Esophagus squamous epithelium (tissue), 4 donors: ENCODE data around the gene MBD3L3.

Source experiments
- CTCF ChIP-seq, 6 experiments: fragments of 450-650 bp in 4 of 6; fragments of 200-600 bp in 2 of 6; sonication (generic) in 2 of 6; IDR thresholded peaks; one replicate each; pipeline ENCODE4 v1.5.1; 2016 to 2019; ENCODE audit warnings: antibody characterized with exemption in 6 of 6, mild to moderate bottlenecking in 4 of 6, moderate library complexity in 4 of 6
- POLR2A ChIP-seq, 4 donors: fragments of 450-650 bp; IDR thresholded peaks; one replicate each; pipeline ENCODE4 v1.6.1; 2017; ENCODE audit warnings: antibody characterized with exemption in 4 of 4, mild to moderate bottlenecking in 4 of 4, moderate library complexity in 3 of 4

GRCh38 chr19:7101498-7102253 lies 43.2 kb upstream of the MBD3L3 start:
- TF ChIP-seq POLR2A (IDR thresholded peaks at IDR 0.05): no peak
- TF ChIP-seq CTCF (IDR thresholded peaks at IDR 0.05): no peak
